ENCODE measurements around the gene TFAP2A. TPM values are rescaled to one million over a fixed set of nuclear protein-coding genes. Genes with fewer than 3 reads are reported as not detected.

Gene TFAP2A
- total RNA-seq, 2 donors from 2014 or later = 0.12 TPM; not detected in 1

DNA sequence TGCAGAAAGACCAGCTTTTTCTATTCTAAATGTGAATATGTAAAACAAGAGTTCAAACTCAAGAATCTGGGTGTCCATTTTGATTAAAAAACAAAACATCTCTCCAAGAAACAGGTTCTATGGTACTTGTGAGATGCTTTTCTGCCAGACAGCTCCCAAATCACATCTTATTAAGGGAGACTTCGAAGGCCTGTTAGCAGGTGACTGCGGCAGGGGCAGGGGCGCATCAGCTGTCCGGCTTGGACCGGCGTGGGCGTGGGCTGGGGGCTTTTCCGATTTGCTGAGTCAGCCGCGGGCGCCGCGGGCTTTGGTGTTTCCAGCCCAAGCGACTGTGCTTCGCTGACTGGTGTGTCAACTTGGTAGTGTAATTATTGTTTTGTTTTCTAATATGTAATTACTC is 32.6 kb downstream of the TFAP2A start:
- Histone ChIP-seq H3K9me3 (no peaks in the 10 kb centered on the region), H3K27me3 (peaks cover 30 to 53% of the 10 kb centered on the region in 2 donors), H3K27ac (no peak overlapping the region), H3K4me1 (peaks cover 0 to 34% of the 10 kb centered on the region in 2 donors), H3K36me3 (no peaks in the 10 kb centered on the region), H3K4me3 (no peak overlapping the region)
- DNase-seq (ENCODE audit: low spot score) = no peak
- TF ChIP-seq, protein P1, sequence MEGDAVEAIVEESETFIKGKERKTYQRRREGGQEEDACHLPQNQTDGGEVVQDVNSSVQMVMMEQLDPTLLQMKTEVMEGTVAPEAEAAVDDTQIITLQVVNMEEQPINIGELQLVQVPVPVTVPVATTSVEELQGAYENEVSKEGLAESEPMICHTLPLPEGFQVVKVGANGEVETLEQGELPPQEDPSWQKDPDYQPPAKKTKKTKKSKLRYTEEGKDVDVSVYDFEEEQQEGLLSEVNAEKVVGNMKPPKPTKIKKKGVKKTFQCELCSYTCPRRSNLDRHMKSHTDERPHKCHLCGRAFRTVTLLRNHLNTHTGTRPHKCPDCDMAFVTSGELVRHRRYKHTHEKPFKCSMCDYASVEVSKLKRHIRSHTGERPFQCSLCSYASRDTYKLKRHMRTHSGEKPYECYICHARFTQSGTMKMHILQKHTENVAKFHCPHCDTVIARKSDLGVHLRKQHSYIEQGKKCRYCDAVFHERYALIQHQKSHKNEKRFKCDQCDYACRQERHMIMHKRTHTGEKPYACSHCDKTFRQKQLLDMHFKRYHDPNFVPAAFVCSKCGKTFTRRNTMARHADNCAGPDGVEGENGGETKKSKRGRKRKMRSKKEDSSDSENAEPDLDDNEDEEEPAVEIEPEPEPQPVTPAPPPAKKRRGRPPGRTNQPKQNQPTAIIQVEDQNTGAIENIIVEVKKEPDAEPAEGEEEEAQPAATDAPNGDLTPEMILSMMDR (IDR thresholded peaks at IDR 0.05) = no peak

- no peak overlapping the region for H3K4me3 ChIP-seq
- TF ChIP-seq, protein P1 (IDR thresholded peaks at IDR 0.05) = no peak
- peaks cover 0 to 34% of the 10 kb centered on the region in 2 donors for H3K4me1 ChIP-seq
- H3K27ac ChIP-seq = no peak overlapping the region
- peaks cover 30 to 48% of the 10 kb centered on the region in 2 donors for H3K27me3 ChIP-seq
- no peaks in the 10 kb centered on the region for H3K9me3 ChIP-seq
- no peak for DNase-seq (ENCODE audit: low spot score)
- H3K36me3 ChIP-seq = no peaks in the 10 kb centered on the region
Observed at GRCh38 chr6:10381830-10382208, 33.1 kb downstream of the TFAP2A start.

DNA sequence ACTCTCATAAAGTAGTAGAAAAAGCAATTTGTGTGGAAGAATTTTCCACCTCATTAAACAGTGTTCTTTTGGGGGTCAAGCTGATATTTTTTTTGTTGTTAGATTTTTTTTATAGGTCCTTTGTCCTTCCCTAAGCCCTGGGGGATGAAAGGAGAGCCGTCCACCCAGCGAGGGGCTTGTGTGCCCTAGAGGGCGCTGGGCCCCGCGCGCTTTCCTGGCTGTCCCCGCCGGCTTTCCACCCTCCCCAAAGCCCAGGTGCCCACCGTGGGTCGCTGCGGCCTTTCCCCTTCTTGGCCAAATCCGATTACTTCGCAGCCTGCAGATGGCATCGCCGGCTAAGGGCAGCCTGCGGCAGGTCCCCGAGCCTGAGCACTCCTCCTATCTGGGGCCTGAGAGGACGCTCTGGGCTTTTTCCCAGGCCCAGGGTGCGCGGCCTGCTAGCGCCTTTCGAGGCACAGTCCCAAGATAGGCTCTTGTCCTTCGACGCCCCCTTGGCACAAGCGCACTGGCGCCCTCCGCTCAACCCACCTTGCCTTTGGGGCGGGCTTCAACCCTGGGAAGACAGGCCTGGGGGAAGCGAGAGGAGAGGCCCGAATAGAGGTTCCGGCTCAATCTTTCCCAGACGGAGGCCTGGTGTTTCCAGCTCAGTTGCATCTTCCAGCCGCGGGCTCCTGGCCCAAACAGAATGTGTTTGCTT is 33.6 kb downstream of the TFAP2A start:
- H3K4me3 ChIP-seq = no peak overlapping the region
- H3K36me3 ChIP-seq = no peaks in the 10 kb centered on the region
- peaks cover 0 to 34% of the 10 kb centered on the region in 2 donors for H3K4me1 ChIP-seq
- peaks cover 25 to 47% of the 10 kb centered on the region in 2 donors for H3K27me3 ChIP-seq
- TF ChIP-seq, protein P1 (IDR thresholded peaks at IDR 0.05) = no peak
- DNase-seq (ENCODE audit: low spot score) = no peak
- H3K27ac ChIP-seq = no peak overlapping the region
- no peaks in the 10 kb centered on the region for H3K9me3 ChIP-seq

DNA sequence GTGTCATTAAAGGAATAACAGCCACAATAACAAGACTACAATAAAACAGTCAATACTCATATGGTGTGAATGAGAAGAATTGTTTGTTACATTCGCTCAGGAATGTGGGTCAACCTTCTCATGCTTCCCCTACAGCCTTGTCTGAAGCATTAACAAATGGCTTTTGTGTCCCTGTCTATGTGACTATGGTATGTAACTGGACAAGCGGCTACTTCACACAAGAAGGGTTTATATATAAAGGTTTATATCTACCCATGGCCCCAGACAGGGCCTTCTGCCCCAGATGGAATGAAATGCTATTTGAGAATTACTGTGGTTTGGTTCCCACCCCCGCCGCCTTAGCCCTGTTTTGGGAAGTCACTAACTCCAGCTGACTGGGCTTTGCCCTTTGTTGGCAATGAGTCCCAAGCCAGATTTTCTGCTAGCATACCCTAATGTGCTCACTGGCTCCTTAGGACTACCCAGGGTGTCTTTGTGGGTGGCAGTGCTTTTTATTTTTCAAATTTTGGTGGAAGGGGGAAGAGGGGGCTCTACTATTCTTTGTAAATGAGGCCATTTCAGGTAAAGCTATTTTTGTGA is 39.4 kb downstream of the TFAP2A start:
- Histone ChIP-seq H3K9me3 (no peaks in the 10 kb centered on the region), H3K27ac (no peak overlapping the region), H3K4me1 (no peaks in the 10 kb centered on the region), H3K36me3 (no peaks in the 10 kb centered on the region), H3K4me3 (no peak overlapping the region), H3K27me3 (peaks cover 0 to 3% of the 10 kb centered on the region in 2 donors)
- TF ChIP-seq, protein P1 (IDR thresholded peaks at IDR 0.05) = no peak
- no peak for DNase-seq (ENCODE audit: low spot score)

DNA sequence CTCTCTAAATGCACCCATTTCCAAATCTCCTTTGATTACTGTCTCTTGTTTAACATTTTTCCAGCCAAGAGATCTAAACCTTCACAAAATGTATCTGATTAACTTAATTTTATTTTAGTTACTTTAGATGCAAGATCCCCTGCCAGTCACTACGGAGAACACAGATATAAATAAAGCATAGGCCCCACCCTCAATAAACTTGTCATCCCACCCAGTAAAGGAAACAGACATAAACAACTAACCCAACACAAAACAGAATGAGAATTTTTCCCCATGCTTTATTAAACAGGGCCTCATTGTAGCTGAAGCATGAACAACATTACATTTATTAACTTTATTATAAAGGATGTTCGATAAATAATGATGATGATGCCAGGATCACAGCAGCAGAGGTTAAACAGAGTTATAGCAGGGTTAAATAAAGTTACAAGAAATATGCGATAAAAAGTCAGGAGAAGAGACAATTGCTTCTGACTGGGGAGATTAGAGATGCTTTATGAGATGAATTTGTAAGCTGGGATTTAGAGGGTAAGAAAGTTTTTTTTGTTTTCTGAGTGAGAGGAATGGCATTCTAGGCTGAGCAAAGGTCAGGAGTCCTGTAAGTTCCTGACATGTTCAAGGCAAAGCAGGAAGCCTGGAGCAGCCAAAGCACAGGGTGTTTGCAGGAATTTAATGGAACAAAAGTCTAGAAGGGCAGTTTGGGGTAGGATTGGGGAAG is 41.1 kb downstream of the TFAP2A start:
- H3K4me1 ChIP-seq = no peaks in the 10 kb centered on the region
- no peak overlapping the region for H3K27ac ChIP-seq
- no peak for DNase-seq (ENCODE audit: low spot score)
- H3K27me3 ChIP-seq = peaks cover 0 to 3% of the 10 kb centered on the region in 2 donors
- TF ChIP-seq, protein P1 (IDR thresholded peaks at IDR 0.05) = no peak
- H3K4me3 ChIP-seq = no peak overlapping the region
- H3K36me3 ChIP-seq = no peaks in the 10 kb centered on the region
- H3K9me3 ChIP-seq = no peaks in the 10 kb centered on the region
